ENCODE results near the gene KRTAP29-1.
"Not testable (repeated sequence)": the region's sequence is repeated elsewhere in the genome, so short reads cannot be mapped to it uniquely, and the experiment has no call there.

KRTAP29-1 gene

GRCh38 chr17:41301916-41302901 is at the start of gene KRTAP29-1:
Gene KRTAP29-1, minus strand, starts transcription at chr17:41302851. Its CDS starts 0 bp downstream, at chr17:41302851.
- DNase-seq = no peak

- no peak for DNase-seq
Observed at GRCh38 chr17:41351177-41351576, 48.5 kb upstream of the KRTAP29-1 start.

GRCh38 chr17:41350381-41350878 is 47.8 kb upstream of the KRTAP29-1 start, which contains the start of gene KRT33A:
Gene KRT33A, minus strand, starts transcription at chr17:41350828. Its CDS starts 61 bp downstream, at chr17:41350767.
- not testable (repeated sequence) for DNase-seq

GRCh38 chr17:41347869-41348760 is 45.5 kb upstream of the KRTAP29-1 start:
- DNase-seq = no peak

GRCh38 chr17:41346421-41346820 is 43.8 kb upstream of the KRTAP29-1 start:
- not testable (repeated sequence) for DNase-seq

- no peak for DNase-seq
Observed at GRCh38 chr17:41345992-41346391, 43.3 kb upstream of the KRTAP29-1 start.

- DNase-seq = no peak
Observed at GRCh38 chr17:41343029-41343428, 40.4 kb upstream of the KRTAP29-1 start.

GRCh38 chr17:41340934-41341861 is 38.5 kb upstream of the KRTAP29-1 start:
- peak; percentile 43 for DNase-seq

GRCh38 chr17:41340494-41340893 is 37.8 kb upstream of the KRTAP29-1 start:
- DNase-seq = no peak

GRCh38 chr17:41339571-41340172 is 37.0 kb upstream of the KRTAP29-1 start:
- no peak for DNase-seq

- no peak for DNase-seq
Observed at GRCh38 chr17:41338961-41339485, 36.4 kb upstream of the KRTAP29-1 start.

GRCh38 chr17:41335747-41336146 is 33.1 kb upstream of the KRTAP29-1 start:
- no peak for DNase-seq

GRCh38 chr17:41334385-41335305 is 32.0 kb upstream of the KRTAP29-1 start:
- no peak for DNase-seq

GRCh38 chr17:41333836-41334235 is 31.2 kb upstream of the KRTAP29-1 start:
- no peak for DNase-seq

- no peak for DNase-seq
Observed at GRCh38 chr17:41333098-41333497, 30.4 kb upstream of the KRTAP29-1 start.

- DNase-seq = no peak
Observed at GRCh38 chr17:41332239-41332638, 29.6 kb upstream of the KRTAP29-1 start.

GRCh38 chr17:41331606-41332005 is 29.0 kb upstream of the KRTAP29-1 start:
- DNase-seq = no peak

GRCh38 chr17:41329279-41329948 is 26.8 kb upstream of the KRTAP29-1 start:
- no peak for DNase-seq

- no peak for DNase-seq
Observed at GRCh38 chr17:41328207-41328606, 25.6 kb upstream of the KRTAP29-1 start.
